ENCODE data around the gene RTKN2. TPM values are rescaled to one million over a fixed set of nuclear protein-coding genes. Genes with fewer than 3 reads are reported as not detected.

RTKN2 gene
- total RNA-seq, 1 experiment from 2014 or later = 14.4 TPM

GRCh38 chr10:62270020-62270419 lies 1.4 kb upstream of the RTKN2 start:
- H2AK5ac ChIP-seq (ENCODE audit: insufficient read length, low read length) = no peak overlapping the region
- no peak overlapping the region for H3T11ph ChIP-seq (ENCODE audit: low read length)
- H2AFZ ChIP-seq (ENCODE audit: low read length) = no peak overlapping the region
- TF ChIP-seq CTCF (conservative IDR thresholded peaks at IDR 0.05) = no peak
- H3K23ac ChIP-seq (ENCODE audit: insufficient read length, low read depth, low read length) = no peak overlapping the region
- Mint-ChIP-seq H3K9me3 (no peaks in the 10 kb centered on the region), H3K36me3 (ENCODE audit: insufficient read depth in 1 of 3, low read depth in 3 of 3) (no peaks in the 10 kb centered on the region), H3K4me1 (peaks cover 23 to 24% of the 10 kb centered on the region in 2 experiments), H3K4me3 (no peak overlapping the region), H3K27ac (no peak overlapping the region), H3K27me3 (ENCODE audit: low read depth) (peaks cover 12% of the 10 kb centered on the region)
- H3K56ac ChIP-seq (ENCODE audit: insufficient read length, low read depth, low read length) = no peak overlapping the region
- H2BK5ac ChIP-seq (ENCODE audit: insufficient read length, low read length) = no peak overlapping the region
- H3K9me3 ChIP-seq (ENCODE audit: control insufficient read depth, low read depth, low read length) = no peaks in the 10 kb centered on the region
- H3K4ac ChIP-seq (ENCODE audit: low read depth, low read length) = no peak overlapping the region
- H4K8ac ChIP-seq (replicated peaks; ENCODE audit: insufficient read length, low read depth, low read length) = no peak overlapping the region
- no peak overlapping the region for H3K18ac ChIP-seq (ENCODE audit: insufficient read length, low read depth, low read length)
- no peaks in the 10 kb centered on the region for H3K27me3 ChIP-seq (ENCODE audit: insufficient read depth, low read length)
- peaks cover 7% of the 10 kb centered on the region; the same call in 1 of the 2 replicates for H3K4me1 ChIP-seq (ENCODE audit: insufficient read depth, low read length)
- H3K23me2 ChIP-seq (ENCODE audit: insufficient read length, low read depth, low read length, poor library complexity, severe bottlenecking) = no peaks in the 10 kb centered on the region
- no peak overlapping the region for H3K27ac ChIP-seq (ENCODE audit: insufficient read length, low read depth, low read length)
- peaks cover 4% of the 10 kb centered on the region; the same call in 1 of the 2 replicates for H3K79me2 ChIP-seq (ENCODE audit: insufficient read depth, low read length)
- DNase-seq = no peak
- H2BK20ac ChIP-seq (ENCODE audit: low read depth, low read length, poor library complexity, severe bottlenecking) = no peak overlapping the region
- H4K91ac ChIP-seq (ENCODE audit: insufficient read length, low read depth, low read length) = no peak overlapping the region
- no peak overlapping the region for H4K5ac ChIP-seq (ENCODE audit: insufficient read length, low read depth, low read length)
- no peak overlapping the region for H3K4me2 ChIP-seq (ENCODE audit: insufficient read depth, insufficient read length, low read length)
- no peaks in the 10 kb centered on the region for H4K20me1 ChIP-seq (ENCODE audit: control insufficient read depth, insufficient read depth, insufficient read length)
- H3K14ac ChIP-seq (ENCODE audit: insufficient read depth, low read length) = no peak overlapping the region
- no peak overlapping the region for H2BK120ac ChIP-seq (ENCODE audit: low read depth, low read length, poor library complexity, severe bottlenecking)
- no peak overlapping the region for H2BK15ac ChIP-seq (ENCODE audit: low read depth, low read length)
- no peak overlapping the region for H3K9ac ChIP-seq (ENCODE audit: extremely low read depth, insufficient read length, low read length)
- no peak overlapping the region for H2BK12ac ChIP-seq (ENCODE audit: insufficient read length, low read depth, low read length)
- no CpG with 5 or more reads among the region's 4 CpGs for WGBS (ENCODE audit: extremely low coverage, insufficient read length, low lambda C conversion rate)
- H3K79me1 ChIP-seq (ENCODE audit: insufficient read depth, low read depth, low read length, poor library complexity, severe bottlenecking) = peaks cover 5% of the 10 kb centered on the region

Measured in H9 (cell line).